GM19193 (cell line): Measurements from ENCODE around the gene CREB5.

Experiments
- POLR2A ChIP-seq: IDR thresholded peaks from 4 replicates; pipeline ENCODE4 v1.6.1; 2011; ENCODE audit not compliant: insufficient read depth, insufficient read length; ENCODE audit errors: extremely low read depth

The CREB5 gene

GRCh38 chr7:28695300-28696295, 283.3 kb downstream of the CREB5 start:
- no peak for TF ChIP-seq POLR2A

GRCh38 chr7:28697913-28698563, 285.7 kb downstream of the CREB5 start:
- TF ChIP-seq POLR2A = no peak

GRCh38 chr7:28698840-28699239, 286.5 kb downstream of the CREB5 start:
- TF ChIP-seq POLR2A = no peak

- no peak for TF ChIP-seq POLR2A
These were observed 287.8 kb downstream of the CREB5 start for GRCh38 chr7:28700096-28700495.

GRCh38 chr7:28700790-28701203, 288.5 kb downstream of the CREB5 start:
- no peak for TF ChIP-seq POLR2A

- TF ChIP-seq POLR2A = no peak
These were observed 289.4 kb downstream of the CREB5 start for GRCh38 chr7:28701731-28702130.

- no peak for TF ChIP-seq POLR2A
These were observed 289.9 kb downstream of the CREB5 start for GRCh38 chr7:28702171-28702570.

- no peak for TF ChIP-seq POLR2A
These were observed 290.9 kb downstream of the CREB5 start for GRCh38 chr7:28703037-28703765.

- no peak for TF ChIP-seq POLR2A
These were observed 292.4 kb downstream of the CREB5 start for GRCh38 chr7:28704706-28705105.

- TF ChIP-seq POLR2A = no peak
These were observed 293.0 kb downstream of the CREB5 start for GRCh38 chr7:28705350-28705749.

- TF ChIP-seq POLR2A = no peak
These were observed 294.3 kb downstream of the CREB5 start for GRCh38 chr7:28706584-28706983.

- no peak for TF ChIP-seq POLR2A
These were observed 295.0 kb downstream of the CREB5 start for GRCh38 chr7:28707291-28707690.

- no peak for TF ChIP-seq POLR2A
These were observed 296.0 kb downstream of the CREB5 start for GRCh38 chr7:28708033-28708951.

- TF ChIP-seq POLR2A = no peak
These were observed 297.4 kb downstream of the CREB5 start for GRCh38 chr7:28709748-28710147.
